ENCODE measurements around the gene CNIH3.

The CNIH3 gene

DNA sequence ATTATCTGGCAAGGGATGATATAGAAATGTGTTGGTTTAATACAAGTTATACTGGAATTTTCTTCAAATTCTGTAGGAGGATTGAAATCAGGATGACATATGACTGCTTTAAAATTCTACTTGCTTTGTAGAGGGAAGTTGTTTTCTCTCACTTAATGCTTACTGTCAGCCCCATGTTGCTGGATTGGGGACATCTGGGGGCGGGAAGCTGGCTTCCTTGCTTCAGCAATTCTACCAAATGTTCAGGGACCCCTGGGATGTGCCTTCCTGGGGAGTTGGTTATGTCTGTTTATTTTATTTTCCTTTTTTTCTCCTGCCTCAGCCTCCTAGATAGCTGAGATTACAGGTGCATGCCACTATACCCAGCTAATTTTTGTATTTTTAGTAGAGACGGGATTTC, 63.5 kb downstream of the CNIH3 start:
- TF ChIP-seq CTCF (IDR thresholded peaks at IDR 0.05) = no peak

DNA sequence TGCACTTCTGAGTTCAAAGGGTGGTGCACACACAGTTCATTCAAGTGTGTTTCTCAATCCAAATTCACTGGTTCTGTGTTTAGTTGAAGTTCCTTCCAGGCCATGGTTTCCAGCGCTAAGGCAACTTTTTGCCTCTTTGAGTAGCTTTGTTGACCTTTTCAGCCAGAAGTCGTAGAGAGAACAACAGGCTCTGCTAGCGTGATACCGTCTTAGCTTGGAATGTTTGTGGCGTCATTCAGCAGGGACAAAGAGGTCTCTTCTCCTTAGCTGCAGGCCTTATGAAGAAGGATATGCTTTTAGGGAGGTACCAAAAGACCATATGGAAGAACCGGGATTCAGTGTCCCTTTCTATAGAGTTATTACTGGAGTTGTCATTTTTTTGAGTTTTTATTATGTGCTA, 65.7 kb downstream of the CNIH3 start:
- no peak for TF ChIP-seq CTCF (IDR thresholded peaks at IDR 0.05)

DNA sequence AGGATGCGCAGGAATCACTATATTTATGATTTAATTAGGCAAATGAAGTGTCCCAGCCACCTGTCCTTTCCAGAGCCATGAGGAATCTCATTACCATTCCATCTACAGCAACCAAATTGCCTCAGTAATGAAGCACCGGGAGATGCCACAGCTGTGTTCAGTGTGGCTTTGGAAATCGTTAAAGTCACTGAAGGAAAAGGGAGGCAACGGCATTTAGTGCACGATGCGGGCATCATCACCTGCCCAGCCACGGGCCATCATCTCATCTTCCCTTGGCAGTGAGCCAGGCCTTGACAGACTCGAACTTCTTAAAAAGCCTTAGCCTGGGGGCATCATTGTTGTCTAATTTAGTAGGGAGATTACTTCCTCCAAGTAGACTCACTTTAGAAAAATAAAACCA, 67.8 kb downstream of the CNIH3 start:
- TF ChIP-seq CTCF (IDR thresholded peaks at IDR 0.05) = no peak

- TF ChIP-seq CTCF (IDR thresholded peaks at IDR 0.05) = no peak
Observed at GRCh38 chr1:224684979-224685425, 68.9 kb downstream of the CNIH3 start.

GRCh38 chr1:224687465-224687864, 71.3 kb downstream of the CNIH3 start:
- no peak for TF ChIP-seq CTCF (IDR thresholded peaks at IDR 0.05)

DNA sequence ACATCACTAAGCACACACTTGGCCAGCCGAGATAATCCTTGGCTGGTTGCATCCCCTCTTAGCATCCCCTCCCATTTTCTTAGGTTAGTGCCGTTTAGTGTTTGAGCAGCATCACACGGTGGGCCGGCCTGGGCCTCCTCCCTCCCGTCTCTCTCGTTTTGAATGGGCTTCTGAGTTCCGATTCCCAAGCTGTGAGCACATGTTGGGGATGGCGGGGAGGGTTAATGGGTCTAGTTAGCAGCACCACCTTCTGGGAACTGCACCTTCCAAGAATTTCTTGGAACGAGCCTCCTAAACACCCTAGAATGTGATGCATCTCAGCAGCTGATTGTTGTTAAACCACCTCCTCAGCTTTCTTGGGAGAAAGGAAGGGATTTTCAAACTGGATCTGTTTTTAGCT, 73.3 kb downstream of the CNIH3 start:
- no peak for TF ChIP-seq CTCF (IDR thresholded peaks at IDR 0.05)

GRCh38 chr1:224690576-224690975, 74.5 kb downstream of the CNIH3 start:
- TF ChIP-seq CTCF (IDR thresholded peaks at IDR 0.05) = no peak

DNA sequence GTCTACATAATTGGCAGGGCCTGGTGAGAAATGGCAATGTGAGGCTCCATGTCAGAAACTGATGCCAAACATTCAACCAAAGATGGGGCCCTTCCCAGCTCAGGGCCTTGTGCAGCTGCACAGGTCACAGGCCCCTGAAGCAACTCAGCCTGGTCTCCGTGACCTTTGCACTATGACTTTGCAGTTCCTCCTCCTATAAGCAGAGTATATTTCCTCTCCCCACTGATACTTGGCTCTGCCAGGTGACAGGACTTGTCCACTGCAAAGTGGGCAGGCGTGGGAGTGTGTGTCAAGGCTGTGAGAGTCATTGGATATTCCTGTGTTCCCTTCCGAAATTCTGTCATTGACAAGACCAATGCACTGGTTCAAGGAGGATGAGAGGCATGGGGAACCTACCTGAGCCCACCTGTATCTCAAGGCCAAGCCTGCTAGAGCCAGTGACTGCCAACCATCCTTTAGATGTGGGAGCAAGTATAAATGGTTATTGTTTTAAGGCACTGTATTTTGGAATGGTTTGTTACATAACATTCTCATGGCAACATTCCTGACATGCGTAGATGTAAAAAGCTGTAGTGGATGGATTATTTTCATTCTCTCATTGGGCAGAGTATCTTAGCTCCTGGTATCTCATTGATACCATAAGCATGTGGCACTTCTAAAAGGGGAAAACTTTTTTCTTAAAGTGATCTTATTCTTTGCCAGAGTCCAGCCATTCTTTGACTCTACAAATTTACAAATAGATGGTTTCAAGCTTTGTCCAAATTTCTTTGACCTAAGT, 75.2 kb downstream of the CNIH3 start:
- TF ChIP-seq CTCF (IDR thresholded peaks at IDR 0.05) = no peak
